Hindlimb muscle (tissue), 1 donor: ENCODE data around the gene IPO11. TPM values are rescaled to one million over a fixed set of nuclear protein-coding genes. Genes with fewer than 3 reads are reported as not detected.
"Not testable (repeated sequence)": the region's sequence is repeated elsewhere in the genome, so short reads cannot be mapped to it uniquely, and the experiment has no call there.

Experiments used
- DNase-seq: peaks from one replicate; pipeline ENCODE4 v3.0.0-alpha.2; 2013
- polyA plus RNA-seq: library from polyadenylated mRNA; unstranded; fragments of 120-200 nt; gene quantifications from one replicate; pipeline ENCODE4 v1.2.1, GENCODE V29; 2013; ENCODE audit not compliant: insufficient read length

Gene IPO11
- polyA plus RNA-seq, 1 donor: 22.2 TPM

- DNase-seq: no peak
Observed at GRCh38 chr5:62450259-62450658, 37.7 kb downstream of the IPO11 start.

GRCh38 chr5:62457071-62457470 is 44.5 kb downstream of the IPO11 start:
- no peak for DNase-seq

GRCh38 chr5:62460578-62460983 is 48.0 kb downstream of the IPO11 start:
- DNase-seq: peak; percentile 29

GRCh38 chr5:62461561-62461960 is 49.0 kb downstream of the IPO11 start:
- DNase-seq: no peak

- no peak for DNase-seq
Observed at GRCh38 chr5:62465985-62466925, 53.7 kb downstream of the IPO11 start.

- no peak for DNase-seq
Observed at GRCh38 chr5:62473209-62473608, 60.6 kb downstream of the IPO11 start.

GRCh38 chr5:62475072-62475471 is 62.5 kb downstream of the IPO11 start:
- DNase-seq: no peak

- DNase-seq: no peak
Observed at GRCh38 chr5:62477801-62478200, 65.2 kb downstream of the IPO11 start.

GRCh38 chr5:62483556-62483955 is 71.0 kb downstream of the IPO11 start:
- DNase-seq: no peak

- DNase-seq: no peak
Observed at GRCh38 chr5:62486672-62487071, 74.1 kb downstream of the IPO11 start.

- DNase-seq: no peak
Observed at GRCh38 chr5:62488531-62488930, 76.0 kb downstream of the IPO11 start.

GRCh38 chr5:62489471-62489870 is 76.9 kb downstream of the IPO11 start:
- DNase-seq: no peak

GRCh38 chr5:62494772-62495171 is 82.2 kb downstream of the IPO11 start:
- no peak for DNase-seq

GRCh38 chr5:62496876-62497275 is 84.3 kb downstream of the IPO11 start:
- DNase-seq: no peak

GRCh38 chr5:62498961-62499360 is 86.4 kb downstream of the IPO11 start:
- DNase-seq: no peak

GRCh38 chr5:62499756-62500155 is 87.2 kb downstream of the IPO11 start:
- DNase-seq: no peak

GRCh38 chr5:62502456-62503101 is 90.0 kb downstream of the IPO11 start:
- DNase-seq: no peak

- no peak for DNase-seq
Observed at GRCh38 chr5:62504129-62504528, 91.6 kb downstream of the IPO11 start.

GRCh38 chr5:62506659-62507460 is 94.3 kb downstream of the IPO11 start:
- DNase-seq: no peak

GRCh38 chr5:62508760-62509159 is 96.2 kb downstream of the IPO11 start:
- DNase-seq: not testable (repeated sequence)

- DNase-seq: no peak
Observed at GRCh38 chr5:62509806-62510205, 97.2 kb downstream of the IPO11 start.

- DNase-seq: not testable (repeated sequence)
Observed at GRCh38 chr5:62513085-62513484, 100.5 kb downstream of the IPO11 start.

- DNase-seq: no peak
Observed at GRCh38 chr5:62514510-62515119, 102.1 kb downstream of the IPO11 start.
